ENCODE results near the gene NFILZ.

The NFILZ gene

DNA sequence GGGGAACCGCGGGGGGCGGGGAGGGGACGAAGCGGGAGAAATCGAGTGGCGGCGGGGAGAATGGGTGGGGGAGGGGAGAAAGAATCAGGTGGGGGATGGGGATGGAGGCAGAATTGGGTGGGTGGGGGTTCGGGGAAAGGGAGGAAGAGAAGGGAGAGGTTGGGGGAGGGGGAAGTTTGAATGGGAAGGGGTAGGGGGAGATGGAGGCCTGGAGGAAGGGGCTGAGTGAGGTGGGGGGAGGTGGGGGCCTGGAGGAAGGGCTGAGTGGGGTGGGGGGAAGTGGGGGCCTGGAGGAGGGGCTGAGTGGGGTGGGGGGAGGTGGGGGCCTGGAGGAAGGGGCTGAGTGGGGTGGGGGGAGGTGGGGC, 19.5 kb upstream of the NFILZ start:
- no peak for TF ChIP-seq CTCF (IDR thresholded peaks at IDR 0.05; ENCODE audit: borderline replicate concordance, control extremely low read depth, extremely low read depth, insufficient read depth, missing control alignments)
- in situ Hi-C loops (cut with MboI; ENCODE audit: low sequenced_read_pairs, unreplicated experiment): no loop called here
- DNase-seq (ENCODE audit: low spot score): no peak

DNA sequence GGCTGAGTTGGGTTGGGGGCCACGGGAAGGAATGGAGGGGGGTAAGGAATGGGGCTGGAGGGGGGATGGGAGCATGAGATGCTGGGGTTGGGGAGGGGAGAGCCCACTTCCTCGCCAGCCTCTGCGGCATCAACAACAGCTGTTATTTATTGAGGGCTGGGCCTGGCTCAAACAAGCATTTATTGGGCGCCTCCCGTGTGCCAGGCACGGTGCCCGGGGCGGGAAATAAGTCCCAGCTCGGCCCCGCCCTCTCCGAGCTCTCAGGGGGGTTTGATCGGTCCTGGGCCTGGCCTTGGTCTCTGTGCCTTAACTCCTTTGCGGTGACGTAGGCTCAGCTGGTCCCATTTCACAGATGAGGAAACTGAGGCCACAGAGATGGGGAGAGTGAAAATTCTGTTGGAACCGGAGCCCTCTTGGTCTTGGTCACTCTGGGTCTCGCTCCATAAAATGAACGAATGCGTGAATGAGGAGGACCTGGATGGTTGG, 19.0 kb upstream of the NFILZ start:
- in situ Hi-C loops (cut with MboI; ENCODE audit: low sequenced_read_pairs, unreplicated experiment): no loop called here
- no peak for DNase-seq (ENCODE audit: low spot score)
- TF ChIP-seq CTCF (IDR thresholded peaks at IDR 0.05; ENCODE audit: borderline replicate concordance, control extremely low read depth, extremely low read depth, insufficient read depth, missing control alignments): no peak

GRCh38 chr19:8611877-8612806, 18.3 kb upstream of the NFILZ start:
- DNase-seq (ENCODE audit: low spot score): peak; percentile 55
- no peak for TF ChIP-seq CTCF (IDR thresholded peaks at IDR 0.05; ENCODE audit: borderline replicate concordance, control extremely low read depth, extremely low read depth, insufficient read depth, missing control alignments)
- in situ Hi-C loops (cut with MboI; ENCODE audit: low sequenced_read_pairs, unreplicated experiment): no loop called here

DNA sequence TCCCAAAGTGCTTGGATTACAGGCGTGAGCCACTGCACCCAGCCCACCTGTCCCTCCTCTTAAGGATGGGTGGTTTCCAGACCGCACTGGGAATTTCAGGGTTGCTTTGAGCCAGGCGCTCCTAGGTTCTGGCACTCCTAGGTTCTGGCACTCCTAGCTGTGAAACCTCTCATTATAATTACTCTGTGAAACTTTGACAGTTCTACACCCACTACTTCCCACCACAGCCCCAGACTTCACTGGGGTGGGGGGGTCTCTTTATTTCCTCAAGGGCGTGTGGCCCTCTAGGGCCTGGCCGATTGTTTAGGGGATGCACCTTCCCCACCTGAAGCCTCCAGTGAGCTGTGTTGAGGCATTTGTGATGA, 17.6 kb upstream of the NFILZ start:
- in situ Hi-C loops (cut with MboI; ENCODE audit: low sequenced_read_pairs, unreplicated experiment): no loop called here
- no peak for TF ChIP-seq CTCF (IDR thresholded peaks at IDR 0.05; ENCODE audit: borderline replicate concordance, control extremely low read depth, extremely low read depth, insufficient read depth, missing control alignments)

GRCh38 chr19:8614455-8614854, 16.0 kb upstream of the NFILZ start:
- DNase-seq (ENCODE audit: low spot score): no peak
- in situ Hi-C loops (cut with MboI; ENCODE audit: low sequenced_read_pairs, unreplicated experiment): no loop called here
- no peak for TF ChIP-seq CTCF (IDR thresholded peaks at IDR 0.05; ENCODE audit: borderline replicate concordance, control extremely low read depth, extremely low read depth, insufficient read depth, missing control alignments)

More for the DNA sequence above, 17.6 kb upstream of the NFILZ start:
- DNase-seq (ENCODE audit: low spot score): no peak

DNA sequence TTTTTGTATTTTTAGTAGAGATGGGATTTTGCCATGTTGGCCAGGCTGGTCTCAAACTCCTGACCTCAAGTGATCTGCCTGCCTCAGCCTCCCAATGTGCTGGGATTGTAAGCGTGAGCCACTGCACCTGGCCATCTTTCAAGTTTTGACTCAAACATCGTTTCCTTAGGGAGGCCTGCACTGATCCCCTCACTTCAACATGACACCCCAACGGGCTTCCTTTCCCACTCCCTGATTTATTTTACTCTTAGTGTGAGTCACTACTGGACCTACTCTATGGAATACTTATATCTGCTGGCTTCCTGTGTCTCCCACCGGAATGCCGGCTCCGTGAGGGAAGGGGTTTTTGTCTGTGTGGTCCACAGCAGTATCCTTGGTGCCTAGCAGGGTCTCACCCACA, 15.4 kb upstream of the NFILZ start:
- TF ChIP-seq CTCF (IDR thresholded peaks at IDR 0.05; ENCODE audit: borderline replicate concordance, control extremely low read depth, extremely low read depth, insufficient read depth, missing control alignments): no peak
- no peak for DNase-seq (ENCODE audit: low spot score)
- in situ Hi-C loops (cut with MboI; ENCODE audit: low sequenced_read_pairs, unreplicated experiment): no loop called here

Measured in GM13976 (cell line).